Measurements from ENCODE around the gene PHC2.

GRCh38 chr1:33400153-33400911, 30.6 kb downstream of the PHC2 start:
- TF ChIP-seq CTCF (IDR thresholded peaks at IDR 0.05) (no peak), POLR2A (IDR thresholded peaks at IDR 0.05) (no peak)

Measured in lower leg skin (tissue), 3 donors.